ENCODE results near the gene SPO11. TPM values are rescaled to one million over a fixed set of nuclear protein-coding genes. Genes with fewer than 3 reads are reported as not detected.

SPO11 gene
- total RNA-seq, 1 donor from 2014 or later = not detected

DNA sequence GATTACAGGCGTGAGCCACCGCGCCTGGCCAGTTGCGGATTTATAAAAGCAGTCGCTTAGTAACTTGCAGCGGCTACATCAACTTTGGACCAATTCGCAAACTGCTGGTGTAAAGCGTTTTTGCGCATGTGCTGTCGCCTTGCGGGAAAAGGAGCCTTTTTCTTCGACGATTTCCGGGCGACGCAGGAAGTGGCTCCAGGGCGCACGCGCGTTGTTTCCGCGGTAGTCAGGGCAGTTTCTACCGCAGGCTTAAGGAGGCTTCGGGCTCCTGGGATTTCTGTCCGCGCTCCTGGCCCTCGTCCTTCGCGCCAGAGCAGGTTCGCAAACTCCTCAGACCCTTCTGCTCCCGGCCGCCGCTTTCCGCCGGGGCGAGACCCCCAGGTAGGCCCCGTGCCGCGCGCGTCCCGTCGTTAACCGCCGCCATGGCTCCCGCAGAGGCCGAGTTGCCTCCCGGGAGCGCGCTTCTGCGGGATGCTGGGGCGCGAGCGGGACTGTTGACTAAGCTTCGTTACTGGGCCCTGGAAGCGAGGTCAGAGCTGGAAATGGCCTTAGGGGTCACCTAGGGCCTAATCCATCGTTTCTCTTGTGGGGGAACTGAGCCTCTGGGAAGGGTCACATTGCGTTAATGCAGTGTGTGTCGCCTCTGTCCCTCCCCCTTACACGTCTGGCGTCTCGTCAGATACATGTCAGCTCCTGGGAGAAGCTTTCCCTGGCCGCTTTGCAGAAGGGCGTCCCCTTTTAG, 21.6 kb downstream of the SPO11 start, which contains the start of gene RAE1:
Gene RAE1, plus strand, starts transcription at position 214 of the 742 bp plus-strand sequence. CDS start 2,784 bp downstream, outside the sequence.
- DNase-seq (ENCODE audit: low read depth, low spot score) = peak; percentile 88
- H3K4me1 Mint-ChIP-seq = peaks cover 20% of the 10 kb centered on the region
- peaks cover 2% of the 10 kb centered on the region for H3K36me3 Mint-ChIP-seq (ENCODE audit: low read depth)
- H3K9me3 Mint-ChIP-seq = peaks cover 3% of the 10 kb centered on the region
- TF ChIP-seq, protein P1, sequence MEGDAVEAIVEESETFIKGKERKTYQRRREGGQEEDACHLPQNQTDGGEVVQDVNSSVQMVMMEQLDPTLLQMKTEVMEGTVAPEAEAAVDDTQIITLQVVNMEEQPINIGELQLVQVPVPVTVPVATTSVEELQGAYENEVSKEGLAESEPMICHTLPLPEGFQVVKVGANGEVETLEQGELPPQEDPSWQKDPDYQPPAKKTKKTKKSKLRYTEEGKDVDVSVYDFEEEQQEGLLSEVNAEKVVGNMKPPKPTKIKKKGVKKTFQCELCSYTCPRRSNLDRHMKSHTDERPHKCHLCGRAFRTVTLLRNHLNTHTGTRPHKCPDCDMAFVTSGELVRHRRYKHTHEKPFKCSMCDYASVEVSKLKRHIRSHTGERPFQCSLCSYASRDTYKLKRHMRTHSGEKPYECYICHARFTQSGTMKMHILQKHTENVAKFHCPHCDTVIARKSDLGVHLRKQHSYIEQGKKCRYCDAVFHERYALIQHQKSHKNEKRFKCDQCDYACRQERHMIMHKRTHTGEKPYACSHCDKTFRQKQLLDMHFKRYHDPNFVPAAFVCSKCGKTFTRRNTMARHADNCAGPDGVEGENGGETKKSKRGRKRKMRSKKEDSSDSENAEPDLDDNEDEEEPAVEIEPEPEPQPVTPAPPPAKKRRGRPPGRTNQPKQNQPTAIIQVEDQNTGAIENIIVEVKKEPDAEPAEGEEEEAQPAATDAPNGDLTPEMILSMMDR (conservative IDR thresholded peaks at IDR 0.05) = no peak
- H3K4me3 Mint-ChIP-seq = peak within 1 kb of the TSS; percentile 95
- no peaks in the 10 kb centered on the region for H3K27me3 Mint-ChIP-seq (ENCODE audit: low read depth)
- H3K27ac Mint-ChIP-seq (ENCODE audit: unreplicated experiment) = peak within 1 kb of the TSS; percentile 76

DNA sequence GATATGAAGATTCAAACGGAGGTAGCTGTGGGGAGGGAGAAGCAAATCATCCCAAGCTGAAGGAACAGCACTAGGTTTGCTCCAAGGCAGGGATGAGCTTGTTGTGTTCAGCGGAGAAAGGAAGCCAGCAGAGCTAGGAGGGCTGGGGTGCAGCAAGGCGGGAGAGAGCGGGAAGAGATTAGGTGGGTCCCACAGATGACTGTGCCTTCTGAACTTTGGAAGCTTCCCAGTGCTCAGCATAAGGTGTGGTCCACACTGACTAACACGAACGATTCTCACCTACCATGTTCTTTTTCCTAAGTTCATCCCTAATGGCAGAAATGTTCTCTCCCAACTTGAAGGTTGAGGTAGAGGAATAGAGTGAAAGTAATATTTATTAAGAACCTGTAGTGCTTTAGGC, 22.7 kb downstream of the SPO11 start:
- Mint-ChIP-seq H3K4me1 (peaks cover 20% of the 10 kb centered on the region), H3K9me3 (peaks cover 3% of the 10 kb centered on the region), H3K27me3 (ENCODE audit: low read depth) (no peaks in the 10 kb centered on the region), H3K4me3 (peak overlapping the region; percentile 95), H3K36me3 (ENCODE audit: low read depth) (peaks cover 2% of the 10 kb centered on the region), H3K27ac (ENCODE audit: unreplicated experiment) (no peak overlapping the region)
- TF ChIP-seq, protein P1 (conservative IDR thresholded peaks at IDR 0.05) = no peak
- DNase-seq (ENCODE audit: low read depth, low spot score) = no peak

DNA sequence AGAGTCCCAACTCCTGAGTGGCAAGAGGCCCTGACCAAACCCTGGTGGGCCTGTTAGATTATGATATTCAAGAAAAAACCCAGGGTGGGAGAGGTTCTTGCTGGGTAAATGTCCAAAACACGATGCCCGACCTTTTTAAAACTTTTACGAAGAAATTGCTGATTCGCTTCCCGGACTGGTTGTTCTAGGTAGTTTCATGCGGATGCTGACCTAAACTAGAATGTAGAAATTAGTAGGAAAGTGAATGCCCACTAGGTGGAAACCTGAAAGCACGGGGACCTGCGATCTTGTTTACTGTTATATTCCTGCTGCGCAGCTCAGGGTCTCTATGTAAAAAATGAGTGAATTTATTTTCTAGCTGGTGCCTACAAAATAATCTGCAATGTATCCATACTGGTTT, 23.7 kb downstream of the SPO11 start:
- Mint-ChIP-seq H3K36me3 (ENCODE audit: low read depth) (peaks cover 2% of the 10 kb centered on the region), H3K9me3 (peaks cover 3% of the 10 kb centered on the region), H3K4me1 (peaks cover 20% of the 10 kb centered on the region), H3K27ac (ENCODE audit: unreplicated experiment) (no peak overlapping the region), H3K4me3 (peak overlapping the region; percentile 95), H3K27me3 (ENCODE audit: low read depth) (no peaks in the 10 kb centered on the region)
- TF ChIP-seq, protein P1 (conservative IDR thresholded peaks at IDR 0.05) = no peak
- DNase-seq (ENCODE audit: low read depth, low spot score) = no peak

DNA sequence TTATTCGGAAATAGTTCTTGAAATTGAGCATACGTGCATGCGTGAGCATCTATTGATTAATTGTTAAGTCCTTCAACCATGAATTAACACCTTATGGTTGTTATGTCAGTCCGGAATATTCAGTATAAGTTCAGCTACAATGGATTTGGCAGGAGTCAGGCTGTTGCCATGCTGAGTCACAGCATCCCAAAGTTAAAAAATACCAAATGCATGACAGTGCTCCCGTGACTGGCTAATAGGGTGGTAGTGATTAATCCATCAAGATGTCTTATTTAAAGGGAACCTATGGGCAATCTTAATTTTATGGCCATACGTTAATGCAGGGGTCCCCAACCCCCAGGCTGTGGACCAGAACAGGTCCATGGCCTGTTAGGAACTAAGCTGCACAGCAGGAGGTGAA, 31.9 kb downstream of the SPO11 start:
- H3K4me1 Mint-ChIP-seq = no peaks in the 10 kb centered on the region
- no peak for DNase-seq (ENCODE audit: low read depth, low spot score)
- peaks cover 12% of the 10 kb centered on the region for H3K36me3 Mint-ChIP-seq (ENCODE audit: low read depth)
- no peaks in the 10 kb centered on the region for H3K27me3 Mint-ChIP-seq (ENCODE audit: low read depth)
- H3K4me3 Mint-ChIP-seq = no peak overlapping the region
- TF ChIP-seq, protein P1 (conservative IDR thresholded peaks at IDR 0.05) = no peak
- H3K27ac Mint-ChIP-seq (ENCODE audit: unreplicated experiment) = no peak overlapping the region
- H3K9me3 Mint-ChIP-seq = no peaks in the 10 kb centered on the region

DNA sequence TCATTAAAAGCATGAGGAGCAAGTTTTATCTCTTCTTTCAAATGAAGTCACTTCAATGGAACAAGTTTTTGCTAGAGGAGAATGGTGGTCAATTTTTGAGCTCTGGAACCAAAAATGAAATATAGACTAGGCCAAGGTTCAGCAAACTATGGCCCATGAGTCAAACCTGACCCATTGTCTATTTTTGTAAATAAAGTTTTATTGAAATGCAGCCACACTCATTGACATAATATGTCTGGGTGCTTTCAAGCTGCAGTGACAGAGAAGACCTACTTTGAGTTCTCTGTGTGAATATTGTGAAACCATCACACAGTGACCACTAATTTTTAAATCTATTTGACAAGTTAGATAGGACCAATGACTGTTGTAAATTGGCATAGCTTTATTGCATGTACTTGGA, 34.8 kb downstream of the SPO11 start:
- no peak for DNase-seq (ENCODE audit: low read depth, low spot score)
- H3K36me3 Mint-ChIP-seq (ENCODE audit: low read depth) = peaks cover 16% of the 10 kb centered on the region
- TF ChIP-seq, protein P1 (conservative IDR thresholded peaks at IDR 0.05) = no peak
- no peak overlapping the region for H3K27ac Mint-ChIP-seq (ENCODE audit: unreplicated experiment)
- H3K4me1 Mint-ChIP-seq = no peaks in the 10 kb centered on the region
- no peak overlapping the region for H3K4me3 Mint-ChIP-seq
- H3K9me3 Mint-ChIP-seq = no peaks in the 10 kb centered on the region
- no peaks in the 10 kb centered on the region for H3K27me3 Mint-ChIP-seq (ENCODE audit: low read depth)
